NCI-H748 (cell line): Measurements from ENCODE around the gene GATAD2A.
"Not testable (repeated sequence)": the region's sequence is repeated elsewhere in the genome, so short reads cannot be mapped to it uniquely, and the experiment has no call there.

Experiments used
- DNase-seq: peaks from one replicate; lab custom pipeline; 2025; ENCODE audit not compliant: unreplicated experiment; lab: John Stamatoyannopoulos, UW

GATAD2A gene

GRCh38 chr19:19388568-19389555 is 16.6 kb upstream of the GATAD2A start:
- DNase-seq = no peak

- not testable (repeated sequence) for DNase-seq
Observed at GRCh38 chr19:19389683-19390082, 15.8 kb upstream of the GATAD2A start.

- DNase-seq = not testable (repeated sequence)
Observed at GRCh38 chr19:19394333-19394732, 11.1 kb upstream of the GATAD2A start.

- DNase-seq = no peak
Observed at GRCh38 chr19:19399733-19400433, 5.6 kb upstream of the GATAD2A start.

GRCh38 chr19:19402656-19403372 is 2.7 kb upstream of the GATAD2A start:
- no peak for DNase-seq

- no peak for DNase-seq
Observed at GRCh38 chr19:19403373-19403901, 2.0 kb upstream of the GATAD2A start.

- DNase-seq = peak; percentile 58
Observed at GRCh38 chr19:19405971-19406877, 749 bp downstream of the GATAD2A start.

- DNase-seq = no peak
Observed at GRCh38 chr19:19406878-19407632, 1.6 kb downstream of the GATAD2A start.

- DNase-seq = no peak
Observed at GRCh38 chr19:19407633-19407930, 2.1 kb downstream of the GATAD2A start.

- no peak for DNase-seq
Observed at GRCh38 chr19:19409205-19409604, 3.7 kb downstream of the GATAD2A start.

GRCh38 chr19:19409631-19410030 is 4.2 kb downstream of the GATAD2A start:
- DNase-seq = no peak

- no peak for DNase-seq
Observed at GRCh38 chr19:19410553-19411550, 5.4 kb downstream of the GATAD2A start.

GRCh38 chr19:19416280-19416679 is 10.8 kb downstream of the GATAD2A start:
- DNase-seq = no peak

GRCh38 chr19:19417046-19417445 is 11.6 kb downstream of the GATAD2A start:
- no peak for DNase-seq

GRCh38 chr19:19417628-19418245 is 12.3 kb downstream of the GATAD2A start:
- no peak for DNase-seq

- DNase-seq = no peak
Observed at GRCh38 chr19:19418555-19419260, 13.2 kb downstream of the GATAD2A start.

- no peak for DNase-seq
Observed at GRCh38 chr19:19420570-19421298, 15.3 kb downstream of the GATAD2A start.
